Measurements from ENCODE around the gene MMP15. TPM values are rescaled to one million over a fixed set of nuclear protein-coding genes. Genes with fewer than 3 reads are reported as not detected.
"Not testable (repeated sequence)": the region's sequence is repeated elsewhere in the genome, so short reads cannot be mapped to it uniquely, and the experiment has no call there.

The MMP15 gene
- total RNA-seq, 4 donors from 2014 or later, result 13.2 to 142 (median 134) TPM

- DNase-seq, result no peak
- H3K4me1 ChIP-seq, result no peaks in the 10 kb centered on the region
Observed at GRCh38 chr16:58074657-58075056, 49.1 kb downstream of the MMP15 start.

GRCh38 chr16:58076514-58076913, 51.0 kb downstream of the MMP15 start:
- H3K4me1 ChIP-seq, result no peaks in the 10 kb centered on the region

More at GRCh38 chr16:58074657-58075056, 49.1 kb downstream of the MMP15 start:
- Histone ChIP-seq H3K36me3 (no peaks in the 10 kb centered on the region), H3K9me3 (no peaks in the 10 kb centered on the region), H3K4me3 (no peak overlapping the region), H3K27me3 (no peaks in the 10 kb centered on the region), H3K27ac (no peak overlapping the region)
- TF ChIP-seq POLR2A (IDR thresholded peaks at IDR 0.05), result no peak
- TF ChIP-seq, protein P1, sequence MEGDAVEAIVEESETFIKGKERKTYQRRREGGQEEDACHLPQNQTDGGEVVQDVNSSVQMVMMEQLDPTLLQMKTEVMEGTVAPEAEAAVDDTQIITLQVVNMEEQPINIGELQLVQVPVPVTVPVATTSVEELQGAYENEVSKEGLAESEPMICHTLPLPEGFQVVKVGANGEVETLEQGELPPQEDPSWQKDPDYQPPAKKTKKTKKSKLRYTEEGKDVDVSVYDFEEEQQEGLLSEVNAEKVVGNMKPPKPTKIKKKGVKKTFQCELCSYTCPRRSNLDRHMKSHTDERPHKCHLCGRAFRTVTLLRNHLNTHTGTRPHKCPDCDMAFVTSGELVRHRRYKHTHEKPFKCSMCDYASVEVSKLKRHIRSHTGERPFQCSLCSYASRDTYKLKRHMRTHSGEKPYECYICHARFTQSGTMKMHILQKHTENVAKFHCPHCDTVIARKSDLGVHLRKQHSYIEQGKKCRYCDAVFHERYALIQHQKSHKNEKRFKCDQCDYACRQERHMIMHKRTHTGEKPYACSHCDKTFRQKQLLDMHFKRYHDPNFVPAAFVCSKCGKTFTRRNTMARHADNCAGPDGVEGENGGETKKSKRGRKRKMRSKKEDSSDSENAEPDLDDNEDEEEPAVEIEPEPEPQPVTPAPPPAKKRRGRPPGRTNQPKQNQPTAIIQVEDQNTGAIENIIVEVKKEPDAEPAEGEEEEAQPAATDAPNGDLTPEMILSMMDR (IDR thresholded peaks at IDR 0.05), result no peak

GRCh38 chr16:58077796-58078195, 52.2 kb downstream of the MMP15 start:
- DNase-seq, result no peak
- Histone ChIP-seq H3K27me3 (no peaks in the 10 kb centered on the region), H3K27ac (no peak overlapping the region), H3K4me1 (no peaks in the 10 kb centered on the region), H3K4me3 (no peak overlapping the region), H3K9me3 (no peaks in the 10 kb centered on the region), H3K36me3 (no peaks in the 10 kb centered on the region)
- TF ChIP-seq, protein P1 (IDR thresholded peaks at IDR 0.05), result no peak
- TF ChIP-seq POLR2A (IDR thresholded peaks at IDR 0.05), result no peak

More at GRCh38 chr16:58076514-58076913, 51.0 kb downstream of the MMP15 start:
- H3K27ac ChIP-seq, result no peak overlapping the region
- no peaks in the 10 kb centered on the region for H3K9me3 ChIP-seq
- H3K36me3 ChIP-seq, result no peaks in the 10 kb centered on the region
- TF ChIP-seq, protein P1 (IDR thresholded peaks at IDR 0.05), result no peak
- TF ChIP-seq POLR2A (IDR thresholded peaks at IDR 0.05), result no peak
- DNase-seq, result no peak
- no peaks in the 10 kb centered on the region for H3K27me3 ChIP-seq
- no peak overlapping the region for H3K4me3 ChIP-seq

DNA sequence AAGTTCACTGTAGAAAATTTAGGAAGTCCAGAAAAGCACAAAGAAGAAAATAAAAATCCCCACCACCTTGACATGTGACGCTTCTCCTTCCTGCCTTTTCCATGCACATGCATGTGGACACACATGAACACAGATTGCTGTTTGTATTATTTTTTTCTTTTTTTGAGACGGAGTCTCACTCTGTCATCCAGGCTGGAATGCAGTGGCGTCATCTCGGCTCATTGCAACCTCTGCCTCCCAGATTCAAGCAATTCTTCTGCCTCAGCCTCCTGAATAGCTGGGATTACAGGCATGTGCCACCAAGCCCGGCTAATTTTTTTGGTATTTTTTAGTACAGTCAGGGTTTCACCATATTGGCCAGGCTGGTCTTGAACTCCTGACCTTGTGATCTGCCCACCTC, 55.1 kb downstream of the MMP15 start:
- not testable (repeated sequence) for H3K27me3 ChIP-seq, DNase-seq, H3K36me3 ChIP-seq, H3K4me1 ChIP-seq, H3K27ac ChIP-seq, H3K9me3 ChIP-seq, H3K4me3 ChIP-seq

DNA sequence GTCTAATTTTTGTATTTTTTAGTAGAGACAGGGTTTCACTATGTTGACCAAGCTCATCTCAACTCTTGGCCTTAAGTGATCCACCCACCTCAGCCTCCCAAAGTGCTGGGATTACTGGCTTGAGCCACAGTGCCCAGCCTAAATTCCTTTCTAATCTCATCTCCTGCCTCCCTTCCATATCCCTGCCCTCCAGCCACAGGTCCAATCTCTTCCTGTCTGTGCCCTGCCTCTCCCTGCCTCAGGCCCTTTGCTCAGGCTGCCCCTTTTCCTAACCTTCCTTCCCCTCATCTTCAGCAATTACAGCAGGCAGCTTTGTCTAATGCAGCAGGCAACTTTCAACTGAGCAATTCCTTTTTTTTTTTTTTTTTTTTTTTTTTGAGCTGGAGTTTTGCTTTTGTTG, 56.8 kb downstream of the MMP15 start:
- Histone ChIP-seq H3K27ac (no peak overlapping the region), H3K9me3 (no peaks in the 10 kb centered on the region), H3K4me3 (no peak overlapping the region), H3K36me3 (no peaks in the 10 kb centered on the region), H3K4me1 (no peaks in the 10 kb centered on the region), H3K27me3 (no peaks in the 10 kb centered on the region)
- DNase-seq, result no peak
- TF ChIP-seq, protein P1 (IDR thresholded peaks at IDR 0.05), result no peak
- TF ChIP-seq POLR2A (IDR thresholded peaks at IDR 0.05), result no peak

GRCh38 chr16:58084635-58085034, 59.1 kb downstream of the MMP15 start:
- no peak overlapping the region for H3K4me3 ChIP-seq
- no peak for DNase-seq
- no peak for TF ChIP-seq POLR2A (IDR thresholded peaks at IDR 0.05)
- TF ChIP-seq, protein P1 (IDR thresholded peaks at IDR 0.05), result no peak

More at GRCh38 chr16:58084635-58085034, 59.1 kb downstream of the MMP15 start:
- Histone ChIP-seq H3K27me3 (no peaks in the 10 kb centered on the region), H3K36me3 (no peaks in the 10 kb centered on the region), H3K27ac (no peak overlapping the region), H3K4me1 (no peaks in the 10 kb centered on the region), H3K9me3 (no peaks in the 10 kb centered on the region)

Data from Peyer's patch (tissue), 4 donors.